MG63 (cell line): ENCODE data around the gene DDX60. TPM values are rescaled to one million over a fixed set of nuclear protein-coding genes. Genes with fewer than 3 reads are reported as not detected.
"Not testable (repeated sequence)": the region's sequence is repeated elsewhere in the genome, so short reads cannot be mapped to it uniquely, and the experiment has no call there.

Source experiments
- DNase-seq: peaks from one replicate; pipeline ENCODE4 v3.0.0-alpha.2; 2020
- H3K27me3 ChIP-seq: fragments of 250-450 bp; sonication (Bioruptor Pico); 2 replicates; pipeline ENCODE4 v1.5.1; 2020; ENCODE audit warnings: mild to moderate bottlenecking, moderate library complexity
- H3K36me3 ChIP-seq: fragments of 250-450 bp; sonication (Bioruptor Pico); 2 replicates; pipeline ENCODE4 v1.5.1; 2020; ENCODE audit warnings: mild to moderate bottlenecking, moderate library complexity
- H3K4me3 ChIP-seq: fragments of 250-450 bp; sonication (Bioruptor Pico); 2 replicates; pipeline ENCODE4 v1.5.1; 2020; ENCODE audit warnings: mild to moderate bottlenecking, moderate library complexity
- H3K9me3 ChIP-seq: fragments of 250-450 bp; sonication (Bioruptor Pico); 2 replicates; pipeline ENCODE4 v1.5.1; 2020; ENCODE audit warnings: mild to moderate bottlenecking, moderate library complexity
- total RNA-seq: library from RNA; depleted of rRNA; stranded (reverse); fragments of >200 nt; shearing (Covaris generic); gene quantifications from 2 replicates; pipeline ENCODE4 v1.2.3, GENCODE V29; 2014; ENCODE audit warnings: low replicate concordance; rRNA removed

The DDX60 gene, protein sequence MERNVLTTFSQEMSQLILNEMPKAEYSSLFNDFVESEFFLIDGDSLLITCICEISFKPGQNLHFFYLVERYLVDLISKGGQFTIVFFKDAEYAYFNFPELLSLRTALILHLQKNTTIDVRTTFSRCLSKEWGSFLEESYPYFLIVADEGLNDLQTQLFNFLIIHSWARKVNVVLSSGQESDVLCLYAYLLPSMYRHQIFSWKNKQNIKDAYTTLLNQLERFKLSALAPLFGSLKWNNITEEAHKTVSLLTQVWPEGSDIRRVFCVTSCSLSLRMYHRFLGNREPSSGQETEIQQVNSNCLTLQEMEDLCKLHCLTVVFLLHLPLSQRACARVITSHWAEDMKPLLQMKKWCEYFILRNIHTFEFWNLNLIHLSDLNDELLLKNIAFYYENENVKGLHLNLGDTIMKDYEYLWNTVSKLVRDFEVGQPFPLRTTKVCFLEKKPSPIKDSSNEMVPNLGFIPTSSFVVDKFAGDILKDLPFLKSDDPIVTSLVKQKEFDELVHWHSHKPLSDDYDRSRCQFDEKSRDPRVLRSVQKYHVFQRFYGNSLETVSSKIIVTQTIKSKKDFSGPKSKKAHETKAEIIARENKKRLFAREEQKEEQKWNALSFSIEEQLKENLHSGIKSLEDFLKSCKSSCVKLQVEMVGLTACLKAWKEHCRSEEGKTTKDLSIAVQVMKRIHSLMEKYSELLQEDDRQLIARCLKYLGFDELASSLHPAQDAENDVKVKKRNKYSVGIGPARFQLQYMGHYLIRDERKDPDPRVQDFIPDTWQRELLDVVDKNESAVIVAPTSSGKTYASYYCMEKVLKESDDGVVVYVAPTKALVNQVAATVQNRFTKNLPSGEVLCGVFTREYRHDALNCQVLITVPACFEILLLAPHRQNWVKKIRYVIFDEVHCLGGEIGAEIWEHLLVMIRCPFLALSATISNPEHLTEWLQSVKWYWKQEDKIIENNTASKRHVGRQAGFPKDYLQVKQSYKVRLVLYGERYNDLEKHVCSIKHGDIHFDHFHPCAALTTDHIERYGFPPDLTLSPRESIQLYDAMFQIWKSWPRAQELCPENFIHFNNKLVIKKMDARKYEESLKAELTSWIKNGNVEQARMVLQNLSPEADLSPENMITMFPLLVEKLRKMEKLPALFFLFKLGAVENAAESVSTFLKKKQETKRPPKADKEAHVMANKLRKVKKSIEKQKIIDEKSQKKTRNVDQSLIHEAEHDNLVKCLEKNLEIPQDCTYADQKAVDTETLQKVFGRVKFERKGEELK (N-terminal part only)
- 7.7 and 11.1 TPM in 2 replicates for total RNA-seq

DNA sequence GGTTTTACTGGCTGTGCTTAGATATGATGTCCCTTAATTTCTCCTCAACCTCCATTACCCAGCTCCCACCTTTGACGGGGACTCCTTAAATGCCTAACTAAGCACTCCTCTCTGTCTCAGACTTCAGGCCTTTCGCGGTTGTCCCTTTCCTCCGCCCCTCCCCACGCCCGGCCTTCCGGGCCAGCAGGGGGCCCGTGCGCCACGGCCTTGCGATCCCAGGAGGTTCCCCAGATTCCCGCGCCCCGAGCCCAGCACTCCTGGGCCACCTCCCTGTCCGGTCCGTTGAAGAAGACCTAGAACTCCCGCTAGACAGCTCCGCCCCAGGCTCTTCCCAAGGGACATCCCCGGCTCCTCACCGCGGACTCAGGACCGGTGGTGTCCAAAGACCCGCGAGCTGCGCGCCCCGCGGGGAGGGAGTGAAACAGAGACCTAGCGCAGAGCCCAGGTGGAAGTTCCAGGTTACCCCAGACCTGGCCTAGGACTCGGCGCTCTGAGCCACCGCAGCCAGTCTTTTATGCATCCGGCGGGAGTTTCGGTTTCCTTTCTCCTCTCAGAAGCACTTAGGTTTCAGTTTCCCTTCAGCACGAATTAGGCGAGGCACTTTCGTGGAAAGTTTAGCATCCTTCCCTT, at the start of gene DDX60:
TSS of gene DDX60 (minus strand) at position 487 of the 630 bp plus-strand sequence. CDS start 7,493 bp downstream, outside the sequence.
- Histone ChIP-seq H3K36me3 (0 out of 2 replicates have a peak, but pooled peaks cover 2% of the 10 kb centered on the region), H3K27me3 (no peaks in the 10 kb centered on the region)

GRCh38 chr4:168367065-168367464, 48.5 kb upstream of the DDX60 start:
- H3K4me3 ChIP-seq: no peak overlapping the region
- H3K27me3 ChIP-seq: no peaks in the 10 kb centered on the region
- H3K9me3 ChIP-seq: no peaks in the 10 kb centered on the region
- DNase-seq: no peak
- no peaks in the 10 kb centered on the region for H3K36me3 ChIP-seq

More for the DNA sequence above, at the start of gene DDX60:
- H3K4me3 ChIP-seq: peak within 1 kb of the TSS; percentile 91
- DNase-seq: peak; percentile 75
- no peaks in the 10 kb centered on the region for H3K9me3 ChIP-seq

- Histone ChIP-seq H3K4me3 (no peak overlapping the region), H3K9me3 (peaks cover 1% of the 10 kb centered on the region; the same call in 1 of the 2 replicates), H3K36me3 (peaks cover 4% of the 10 kb centered on the region; the same call in 1 of the 2 replicates), H3K27me3 (no peaks in the 10 kb centered on the region)
- DNase-seq: no peak
Measured at GRCh38 chr4:168362025-168362401, 43.5 kb upstream of the DDX60 start.

DNA sequence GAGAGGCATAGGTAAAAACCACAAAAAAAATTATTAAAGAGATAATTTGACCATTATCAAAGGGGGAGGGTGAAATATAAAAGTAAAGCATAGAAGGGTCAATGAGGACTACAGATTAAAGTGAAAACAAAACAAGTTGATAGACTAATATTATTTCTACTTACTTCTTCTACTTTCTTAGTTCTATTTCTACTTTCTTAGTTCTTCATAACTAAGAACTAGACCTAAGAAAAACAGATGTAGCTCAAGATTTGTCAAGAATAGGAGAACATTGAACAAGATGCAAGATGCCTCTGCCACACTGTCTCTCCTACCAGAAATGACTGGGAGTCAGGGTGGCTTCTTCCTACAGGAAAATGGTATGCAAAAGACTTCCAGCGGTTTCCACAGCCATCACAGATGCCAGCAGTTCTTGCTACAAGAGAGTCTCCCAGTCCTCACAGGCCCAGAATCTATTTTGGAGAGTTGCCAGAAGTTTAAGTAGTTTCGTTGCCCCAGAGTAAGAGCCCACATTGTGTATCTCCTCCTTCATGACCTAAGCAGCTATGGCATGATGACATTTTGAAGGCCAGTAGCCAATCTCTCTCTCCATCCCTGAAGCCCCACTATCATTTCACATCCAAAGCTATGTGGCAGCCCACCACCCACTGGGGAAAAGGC, 42.9 kb upstream of the DDX60 start:
- Histone ChIP-seq H3K27me3 (no peaks in the 10 kb centered on the region), H3K36me3 (peaks cover 4% of the 10 kb centered on the region; the same call in 1 of the 2 replicates), H3K9me3 (peaks cover 2% of the 10 kb centered on the region; the same call in 1 of the 2 replicates), H3K4me3 (no peak overlapping the region)
- DNase-seq: no peak

- H3K27me3 ChIP-seq: no peaks in the 10 kb centered on the region
- H3K4me3 ChIP-seq: no peak overlapping the region
- DNase-seq: no peak
- H3K36me3 ChIP-seq: peaks cover 4% of the 10 kb centered on the region; the same call in 1 of the 2 replicates
- H3K9me3 ChIP-seq: peaks cover 2% of the 10 kb centered on the region; the same call in 1 of the 2 replicates
Measured at GRCh38 chr4:168360271-168360670, 41.7 kb upstream of the DDX60 start.

GRCh38 chr4:168357941-168358340, 39.4 kb upstream of the DDX60 start:
- peaks cover 4% of the 10 kb centered on the region; the same call in 1 of the 2 replicates for H3K36me3 ChIP-seq
- H3K9me3 ChIP-seq: peaks cover 2% of the 10 kb centered on the region; the same call in 1 of the 2 replicates
- no peaks in the 10 kb centered on the region for H3K27me3 ChIP-seq
- DNase-seq: no peak
- no peak overlapping the region for H3K4me3 ChIP-seq

- Histone ChIP-seq H3K36me3 (no peaks in the 10 kb centered on the region), H3K9me3 (peaks cover 2% of the 10 kb centered on the region; the same call in 1 of the 2 replicates), H3K27me3 (no peaks in the 10 kb centered on the region), H3K4me3 (no peak overlapping the region)
- DNase-seq: no peak
Measured at GRCh38 chr4:168353746-168354145, 35.2 kb upstream of the DDX60 start.

DNA sequence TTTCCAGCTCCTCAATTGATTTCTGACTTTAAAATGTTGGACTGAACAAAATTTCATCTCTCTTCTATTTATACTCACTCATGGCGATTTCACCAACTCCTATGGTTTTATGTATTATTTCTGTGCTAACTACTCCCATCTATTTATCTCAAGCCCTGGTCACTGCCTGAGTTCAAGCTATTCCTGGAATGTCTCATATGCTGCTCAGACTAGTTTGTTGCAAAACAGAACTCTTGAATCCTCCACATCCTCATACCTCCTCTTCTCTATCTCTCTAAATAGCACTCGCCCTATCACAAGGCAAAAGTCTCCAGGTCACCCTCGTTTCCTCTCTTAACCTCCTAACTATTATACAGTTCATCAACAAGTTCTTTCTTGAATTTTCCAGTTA, 19.0 kb upstream of the DDX60 start:
- Histone ChIP-seq H3K36me3 (no peaks in the 10 kb centered on the region), H3K9me3 (no peaks in the 10 kb centered on the region), H3K4me3 (no peak overlapping the region), H3K27me3 (no peaks in the 10 kb centered on the region)
- DNase-seq: no peak

DNA sequence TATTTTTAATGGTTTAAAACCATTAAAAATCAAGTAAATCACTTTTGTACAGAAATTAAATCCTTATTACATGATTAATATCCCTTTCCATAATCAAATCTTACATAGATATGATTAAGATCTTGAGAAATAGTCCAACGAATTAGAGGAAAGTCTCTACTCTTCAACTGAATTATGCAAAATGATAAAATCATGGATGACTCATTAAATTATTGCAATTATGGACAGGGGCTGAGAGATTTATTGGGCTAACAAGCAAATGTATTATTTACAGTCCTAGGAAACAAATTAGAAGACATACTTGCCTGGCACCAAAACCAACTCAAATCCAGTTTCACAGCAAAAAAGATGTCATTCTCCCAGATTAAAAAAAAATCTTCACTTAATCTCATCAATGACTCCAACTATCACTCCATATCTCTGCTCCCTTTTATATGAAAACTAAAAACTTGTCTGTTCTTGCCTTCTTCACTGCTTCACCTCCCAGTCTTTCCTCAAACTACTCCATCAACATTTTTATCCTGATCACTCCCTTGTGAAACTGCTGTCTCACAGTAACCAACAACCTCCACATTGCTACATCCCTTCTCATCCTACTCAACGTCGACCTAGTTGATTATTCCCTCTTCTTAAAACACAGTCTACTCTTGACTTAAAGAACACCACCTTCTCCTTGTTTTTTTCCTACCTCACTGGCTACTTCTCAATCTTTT, 18.4 kb upstream of the DDX60 start:
- Histone ChIP-seq H3K36me3 (no peaks in the 10 kb centered on the region), H3K9me3 (no peaks in the 10 kb centered on the region), H3K27me3 (no peaks in the 10 kb centered on the region), H3K4me3 (no peak overlapping the region)
- DNase-seq: no peak

DNA sequence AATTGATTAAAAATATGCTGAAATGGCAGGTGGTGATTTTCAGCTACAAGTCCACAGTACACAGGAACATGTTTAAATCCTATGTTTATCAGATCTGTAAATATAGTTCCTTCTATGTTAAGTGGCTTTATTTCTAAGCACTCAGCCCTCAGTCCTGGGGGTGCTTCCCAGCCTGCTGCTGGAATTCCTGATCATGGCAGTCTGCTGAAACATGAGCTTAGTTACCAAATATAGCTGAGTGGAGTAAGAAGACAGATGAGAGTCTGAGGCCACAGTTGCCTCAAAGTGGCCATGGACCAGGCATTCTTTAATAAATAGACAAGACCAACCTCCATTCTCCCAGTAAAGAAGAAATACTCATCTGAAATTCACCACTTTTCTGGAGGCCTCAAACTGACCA, 17.1 kb upstream of the DDX60 start:
- Histone ChIP-seq H3K9me3 (no peaks in the 10 kb centered on the region), H3K36me3 (no peaks in the 10 kb centered on the region), H3K4me3 (no peak overlapping the region), H3K27me3 (no peaks in the 10 kb centered on the region)
- no peak for DNase-seq

- no peak for DNase-seq
- H3K9me3 ChIP-seq: no peaks in the 10 kb centered on the region
- no peaks in the 10 kb centered on the region for H3K27me3 ChIP-seq
- no peak overlapping the region for H3K4me3 ChIP-seq
- no peaks in the 10 kb centered on the region for H3K36me3 ChIP-seq
Measured at GRCh38 chr4:168334053-168334452, 15.5 kb upstream of the DDX60 start.

DNA sequence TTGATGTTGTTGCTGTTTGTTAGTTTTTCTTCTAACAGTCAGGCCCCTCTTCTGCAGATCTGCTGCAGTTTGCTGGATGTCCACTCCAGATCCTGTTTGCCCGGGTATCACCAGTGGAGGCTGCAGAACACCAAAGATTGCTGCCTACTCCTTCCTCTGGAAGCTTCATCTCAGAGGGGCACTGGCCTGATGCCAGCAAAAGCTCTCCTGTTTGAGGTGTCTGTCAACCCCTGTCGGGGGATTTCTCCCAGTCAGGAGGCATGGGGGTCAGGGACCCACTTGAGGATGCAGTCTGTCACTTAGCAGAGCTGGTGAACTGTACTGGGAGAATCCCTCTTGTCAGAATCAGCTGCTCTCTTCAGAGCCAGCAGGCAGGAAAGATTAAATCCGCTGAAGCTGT, 12.0 kb upstream of the DDX60 start:
- not testable (repeated sequence) for DNase-seq, H3K27me3 ChIP-seq, H3K4me3 ChIP-seq, H3K36me3 ChIP-seq, H3K9me3 ChIP-seq

DNA sequence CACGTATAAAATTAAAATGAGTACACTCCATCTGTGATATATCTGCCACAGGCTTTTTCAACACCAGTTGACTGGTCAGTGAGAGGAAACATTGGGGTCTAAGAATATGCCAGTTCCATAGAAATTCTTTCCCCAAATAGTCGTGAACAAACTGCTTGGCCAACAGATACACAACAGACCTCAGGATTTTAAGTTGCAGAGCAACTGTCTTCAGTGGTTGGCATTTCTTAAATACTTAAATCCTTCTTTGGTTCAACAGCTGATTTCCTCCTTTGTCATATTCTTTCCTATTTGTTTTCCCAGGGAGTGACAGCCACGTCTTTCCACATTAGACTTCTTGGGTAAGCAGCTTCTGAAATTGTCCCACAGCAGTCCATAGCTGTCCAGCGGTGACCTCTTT, 7.0 kb upstream of the DDX60 start:
- DNase-seq: no peak
- Histone ChIP-seq H3K36me3 (no peaks in the 10 kb centered on the region), H3K27me3 (no peaks in the 10 kb centered on the region), H3K4me3 (no peak overlapping the region), H3K9me3 (no peaks in the 10 kb centered on the region; the same call in 1 of the 2 replicates)

DNA sequence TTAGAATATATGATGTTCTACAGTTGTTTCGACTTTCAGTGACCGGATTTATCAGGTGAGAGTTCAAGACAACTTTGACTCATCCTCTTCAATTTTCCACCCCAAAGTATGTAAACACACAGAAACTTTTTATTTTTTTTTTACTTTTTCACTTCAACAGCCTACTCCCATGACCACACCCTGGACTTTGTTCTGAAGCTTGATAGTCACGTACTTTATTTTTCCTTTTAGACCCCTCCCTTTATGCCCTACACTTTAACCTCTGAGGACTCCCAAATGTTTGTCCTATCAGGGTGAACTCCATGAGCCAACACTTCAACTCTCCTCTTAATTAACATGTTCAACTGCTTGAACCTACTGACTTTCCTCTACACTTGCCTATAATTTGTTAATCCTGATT, 2.5 kb upstream of the DDX60 start:
- Histone ChIP-seq H3K27me3 (no peaks in the 10 kb centered on the region), H3K4me3 (no peak overlapping the region), H3K36me3 (0 out of 2 replicates have a peak, but pooled peaks cover 2% of the 10 kb centered on the region), H3K9me3 (no peaks in the 10 kb centered on the region)
- DNase-seq: no peak

DNA sequence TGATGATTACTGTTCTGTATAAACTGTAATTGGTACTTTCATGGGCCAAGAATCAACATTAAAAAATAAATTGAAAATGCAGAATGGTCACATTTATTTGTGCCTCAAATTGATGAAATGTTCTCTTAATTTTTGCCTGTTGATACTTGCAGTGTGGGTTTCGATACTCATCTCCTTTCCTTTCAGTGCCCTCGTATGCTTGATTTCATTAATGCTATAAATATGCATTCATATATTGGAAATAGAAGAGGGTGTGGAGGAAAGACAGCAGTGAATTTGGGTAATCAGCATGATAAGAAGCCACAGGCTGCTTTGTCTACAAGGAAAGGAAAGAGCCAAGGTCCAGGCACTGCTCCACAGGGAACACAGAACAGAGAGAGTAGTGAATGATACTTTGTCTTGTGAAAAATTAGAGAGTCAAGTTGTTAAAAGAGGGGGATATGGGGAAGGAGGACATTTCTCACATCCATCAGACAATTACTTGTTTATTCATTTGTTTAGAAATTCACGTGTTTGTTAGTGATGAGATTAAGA, 1.0 kb upstream of the DDX60 start:
- no peaks in the 10 kb centered on the region for H3K27me3 ChIP-seq

More for the DNA sequence above, 1.0 kb upstream of the DDX60 start:
- H3K36me3 ChIP-seq: 0 out of 2 replicates have a peak, but pooled peaks cover 2% of the 10 kb centered on the region
- peak overlapping the region; percentile 91; the same call in 1 of the 2 replicates for H3K4me3 ChIP-seq
- H3K9me3 ChIP-seq: no peaks in the 10 kb centered on the region
- no peak for DNase-seq
